HG02588 (cell line): ENCODE measurements around the gene IFI27L2.

ENCODE experiments used
- ATAC-seq: cut with Tn5 transposase; IDR thresholded peaks from one replicate; pipeline ENCODE4 v1.9.1; 2021; ENCODE audit warnings: mild to moderate bottlenecking, moderate library complexity; ENCODE audit not compliant: unreplicated experiment

Gene IFI27L2

DNA sequence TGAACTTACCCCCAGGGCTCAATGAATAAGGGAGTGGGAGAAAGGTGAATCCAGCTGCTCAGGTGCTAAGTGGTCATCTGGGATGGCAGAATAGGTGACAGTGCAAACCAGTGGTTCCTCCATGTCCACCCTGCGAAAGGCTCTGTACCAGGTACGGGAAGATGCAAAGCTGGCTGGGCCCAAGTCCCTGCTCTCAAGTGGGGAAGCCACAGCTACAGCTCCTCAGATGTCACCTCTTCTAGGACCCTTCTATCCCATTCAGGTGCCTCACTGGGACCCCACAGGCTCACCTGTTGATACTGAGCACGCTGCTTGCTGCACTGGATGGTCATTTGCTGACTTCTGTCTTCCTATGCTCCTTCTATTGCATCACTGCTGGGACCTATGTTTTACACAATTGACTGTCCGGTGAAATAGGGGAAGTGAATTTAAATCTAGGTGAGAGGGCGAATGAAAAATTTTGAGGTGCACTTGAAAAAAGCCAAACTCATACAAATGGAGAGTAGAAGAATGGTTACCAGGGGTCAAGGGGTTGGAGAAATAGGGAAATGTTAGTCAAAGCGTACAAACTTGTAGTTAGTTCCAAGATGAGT lies 24.4 kb upstream of the IFI27L2 start:
- ATAC-seq: no peak

- no peak for ATAC-seq
Measured at GRCh38 chr14:94152676-94153075, 23.3 kb upstream of the IFI27L2 start.

- no peak for ATAC-seq
Measured at GRCh38 chr14:94145902-94146527, 16.6 kb upstream of the IFI27L2 start.

DNA sequence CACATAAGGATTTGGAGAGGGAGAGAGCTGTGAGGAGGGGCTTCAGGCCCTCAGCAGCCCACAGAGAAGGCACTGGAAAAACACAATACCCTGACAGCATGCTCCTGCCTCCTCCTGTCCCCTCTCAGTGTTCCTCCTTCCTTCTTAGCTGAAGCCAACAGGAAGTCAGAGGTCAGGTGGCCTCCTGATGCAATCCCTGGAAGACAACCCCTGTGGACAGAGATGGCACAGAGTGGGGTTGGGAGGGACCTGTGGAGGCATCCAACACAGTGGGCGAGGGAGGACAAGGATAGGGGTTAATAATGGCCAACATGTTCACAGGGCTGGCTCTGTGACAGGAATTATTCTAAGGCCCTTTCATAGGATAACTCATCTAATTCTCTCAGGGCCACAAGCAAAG lies 15.4 kb upstream of the IFI27L2 start:
- no peak for ATAC-seq

DNA sequence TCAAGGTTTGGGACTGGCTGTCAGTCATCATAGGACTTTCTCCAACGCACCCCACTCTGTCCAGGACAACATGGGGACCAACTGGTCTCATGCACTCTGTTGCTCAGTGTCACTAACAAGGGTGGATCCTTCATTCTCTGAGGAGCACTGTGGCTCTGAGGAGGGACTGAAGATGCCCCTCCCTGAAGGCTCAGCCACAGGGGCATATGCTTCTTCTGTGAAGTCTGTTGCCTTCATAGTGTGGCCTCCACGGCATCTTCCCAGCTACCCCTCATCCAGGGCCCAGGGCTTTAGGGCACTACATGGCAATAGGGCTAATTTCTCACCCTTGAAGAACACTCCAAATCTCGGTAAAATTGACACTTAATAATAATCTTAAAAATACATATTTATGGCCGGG lies 14.3 kb upstream of the IFI27L2 start:
- no peak for ATAC-seq

- no peak for ATAC-seq
Measured at GRCh38 chr14:94143239-94143638, 13.8 kb upstream of the IFI27L2 start.

DNA sequence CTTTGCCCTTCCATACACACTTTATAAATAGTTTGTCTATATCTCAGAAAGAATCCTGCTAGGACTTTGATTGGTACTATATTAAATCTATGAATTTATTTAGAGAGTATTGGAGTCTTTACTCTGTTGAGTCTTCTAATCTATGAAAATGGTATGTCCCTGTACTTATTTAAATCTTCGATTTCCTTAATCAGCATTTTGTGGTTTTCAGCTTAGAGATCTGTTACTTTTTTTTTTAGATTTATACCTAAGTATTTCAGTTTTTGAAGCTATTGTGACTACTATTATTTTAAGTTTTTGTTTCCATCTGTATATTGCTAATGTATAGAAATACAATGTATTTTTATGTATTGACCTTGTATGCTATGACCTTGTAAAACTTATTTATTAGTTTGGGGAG lies 13.4 kb upstream of the IFI27L2 start:
- no peak for ATAC-seq

GRCh38 chr14:94142247-94142646 lies 12.8 kb upstream of the IFI27L2 start:
- ATAC-seq: no peak

GRCh38 chr14:94139421-94139820 lies 10.0 kb upstream of the IFI27L2 start:
- no peak for ATAC-seq

DNA sequence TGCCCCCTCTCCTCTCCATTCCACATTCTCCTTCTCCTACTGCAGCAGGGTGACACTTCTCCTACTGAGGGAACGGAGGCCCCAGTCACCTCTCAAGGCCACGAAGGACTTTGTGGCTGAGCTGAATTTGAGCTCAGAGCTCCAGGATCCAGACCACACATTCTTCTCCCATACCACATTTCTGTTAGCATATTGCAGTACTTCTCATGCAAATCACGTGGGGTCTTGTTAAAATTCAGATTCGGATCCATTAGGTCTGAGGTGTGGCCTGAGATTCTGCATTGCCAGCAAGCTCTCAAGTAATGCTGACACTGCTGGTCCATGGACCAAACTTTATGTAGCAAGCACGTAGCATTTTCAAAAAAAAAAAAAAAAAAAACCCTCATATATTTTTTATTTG lies 9.6 kb upstream of the IFI27L2 start:
- ATAC-seq: no peak

GRCh38 chr14:94138251-94138650 lies 8.8 kb upstream of the IFI27L2 start:
- ATAC-seq: no peak

DNA sequence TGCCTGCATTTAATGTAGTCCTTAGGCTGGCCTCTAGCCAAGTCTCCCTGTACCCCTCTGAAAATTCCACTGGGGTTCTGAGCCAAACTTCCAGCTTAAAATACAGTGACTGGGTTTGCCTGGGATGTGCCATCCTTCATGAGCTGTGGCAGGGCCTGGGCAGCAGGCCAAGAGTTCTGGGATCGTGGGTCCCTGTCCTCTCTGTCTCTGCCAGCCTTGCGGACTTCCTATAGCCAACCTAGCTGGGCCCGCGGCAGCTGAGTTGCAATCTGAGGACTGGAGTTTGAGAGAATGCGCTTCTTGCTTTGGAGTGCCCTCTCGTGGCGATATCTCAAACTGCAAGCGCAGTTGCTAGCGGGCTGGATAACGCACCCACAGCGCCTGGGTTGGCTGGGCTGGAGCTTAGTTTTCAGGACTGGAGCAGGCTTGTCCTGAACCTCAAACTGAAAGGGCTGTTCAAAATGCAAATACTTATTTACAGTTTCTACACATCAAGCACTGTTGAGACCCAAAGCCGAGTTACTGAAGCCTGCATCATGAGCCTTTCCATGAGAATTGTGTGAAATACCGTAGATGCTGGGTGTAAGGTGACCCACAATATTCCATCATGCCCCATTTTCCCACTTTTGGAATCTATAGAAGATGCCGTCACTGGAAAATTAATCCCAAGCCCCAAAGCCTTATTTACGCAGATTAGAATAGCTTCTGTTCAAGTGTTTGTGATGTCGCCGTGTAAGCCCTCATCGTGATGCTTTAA lies 7.3 kb upstream of the IFI27L2 start:
- ATAC-seq: peak; percentile 70

GRCh38 chr14:94135476-94135875 lies 6.1 kb upstream of the IFI27L2 start:
- no peak for ATAC-seq

DNA sequence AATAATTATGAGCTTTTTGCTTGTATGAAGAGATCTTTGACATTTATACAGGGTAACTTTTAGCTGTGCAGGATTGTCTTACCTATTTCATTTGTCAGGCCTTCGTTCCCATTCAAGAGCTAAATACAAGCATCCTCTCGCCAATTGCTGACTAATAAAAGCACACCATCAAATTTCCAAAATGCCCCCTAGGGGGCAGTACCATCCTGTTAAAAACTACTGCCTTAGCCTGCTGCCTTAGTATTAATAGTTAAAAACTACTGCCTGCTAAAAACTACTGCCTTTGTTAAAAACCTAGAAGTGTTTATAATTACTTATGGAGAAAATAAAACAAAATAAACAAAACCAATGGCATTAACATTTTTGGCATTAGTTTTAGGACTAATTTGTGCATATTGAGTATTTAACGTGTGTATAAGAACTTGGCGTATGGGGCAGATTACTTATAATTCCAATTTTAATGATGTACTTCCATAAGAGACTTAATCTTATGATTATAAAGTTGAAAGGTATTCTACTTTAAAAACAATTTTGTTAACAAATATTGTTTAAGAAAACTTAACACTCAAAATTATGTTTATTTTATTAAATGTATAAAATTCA lies 3.0 kb upstream of the IFI27L2 start:
- no peak for ATAC-seq

GRCh38 chr14:94129758-94130414 lies 482 bp upstream of the IFI27L2 start:
- no peak for ATAC-seq

DNA sequence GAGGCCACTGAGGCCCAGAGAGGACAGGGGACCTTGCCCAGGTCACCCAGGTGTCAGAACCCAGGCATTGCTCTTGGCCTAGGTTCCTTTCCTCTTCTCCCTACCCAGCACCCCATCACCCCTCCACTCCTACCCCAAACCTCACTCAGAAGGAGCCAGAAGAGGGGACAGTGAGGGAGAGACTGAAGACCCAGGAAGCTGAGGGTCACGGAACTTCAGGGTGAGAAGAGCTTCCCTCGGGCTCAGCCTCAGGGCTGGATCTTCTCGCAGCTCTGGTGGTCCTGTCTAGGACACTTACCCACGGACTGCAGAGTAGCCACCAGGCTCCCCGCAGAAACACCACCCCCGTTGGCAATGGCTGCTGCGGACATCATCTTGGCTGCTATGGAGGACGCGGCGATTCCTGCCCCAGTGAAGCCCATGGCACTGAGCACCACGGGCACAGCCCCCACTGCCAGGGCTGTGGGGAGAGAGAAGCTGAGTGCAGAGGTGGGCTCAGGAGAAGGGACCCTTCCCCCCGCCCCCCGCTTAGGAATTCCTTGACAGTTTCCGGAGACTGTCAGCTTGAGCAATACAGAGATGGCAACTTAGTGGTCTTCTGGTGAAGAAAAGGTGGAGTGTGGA lies 1.1 kb downstream of the IFI27L2 start:
- no peak for ATAC-seq

DNA sequence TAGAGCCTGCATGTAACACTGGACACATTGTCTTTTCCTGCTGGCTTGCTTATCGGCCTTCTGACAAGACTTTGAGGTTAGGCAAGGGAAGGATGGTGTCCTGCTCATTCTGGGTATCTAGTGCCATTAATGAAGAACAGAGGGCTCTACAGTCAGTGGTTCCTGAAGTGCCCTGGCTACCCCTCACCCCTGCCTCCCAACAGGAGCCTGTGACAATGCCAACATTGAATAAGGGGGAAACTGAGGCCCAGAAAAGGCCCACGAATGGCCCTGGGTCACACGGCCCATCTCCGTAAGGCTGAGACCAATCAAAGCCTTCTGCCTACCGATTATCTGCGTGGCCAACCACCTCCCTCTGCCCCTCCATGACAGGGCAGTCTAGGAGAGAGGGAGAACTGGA lies 2.1 kb downstream of the IFI27L2 start:
- no peak for ATAC-seq

DNA sequence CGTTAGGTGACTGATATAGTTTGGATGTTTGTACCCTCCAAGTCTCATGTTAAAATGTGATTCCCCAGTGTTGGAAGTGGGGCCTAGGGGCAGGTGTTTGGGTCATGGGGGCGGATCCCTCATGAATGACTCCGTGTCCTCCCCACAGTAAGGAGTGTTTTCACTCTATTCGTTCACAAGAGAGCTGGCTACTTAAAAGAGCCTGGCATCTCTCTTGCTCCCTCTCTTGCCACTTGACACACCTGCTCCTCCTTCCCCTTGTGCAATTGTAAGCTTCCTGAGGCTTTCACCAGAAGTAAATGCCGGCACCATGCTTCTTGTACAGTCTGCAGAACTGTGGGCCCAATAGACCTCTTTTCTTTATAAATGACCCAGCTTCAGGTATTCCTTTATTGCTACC lies 2.6 kb downstream of the IFI27L2 start:
- no peak for ATAC-seq

DNA sequence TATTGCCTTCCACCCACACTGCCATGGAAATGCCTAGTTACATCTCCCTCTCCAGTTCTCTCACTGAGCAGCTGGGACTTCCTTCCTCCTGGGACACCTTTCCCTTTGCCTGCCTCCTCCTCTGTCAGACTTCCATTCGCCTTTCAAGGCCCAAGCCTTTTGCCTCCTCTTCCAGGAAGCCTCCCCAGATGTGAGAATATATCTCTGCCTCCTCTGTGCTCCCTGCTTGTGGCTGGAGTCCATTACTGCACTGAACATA lies 3.1 kb downstream of the IFI27L2 start:
- ATAC-seq: no peak

DNA sequence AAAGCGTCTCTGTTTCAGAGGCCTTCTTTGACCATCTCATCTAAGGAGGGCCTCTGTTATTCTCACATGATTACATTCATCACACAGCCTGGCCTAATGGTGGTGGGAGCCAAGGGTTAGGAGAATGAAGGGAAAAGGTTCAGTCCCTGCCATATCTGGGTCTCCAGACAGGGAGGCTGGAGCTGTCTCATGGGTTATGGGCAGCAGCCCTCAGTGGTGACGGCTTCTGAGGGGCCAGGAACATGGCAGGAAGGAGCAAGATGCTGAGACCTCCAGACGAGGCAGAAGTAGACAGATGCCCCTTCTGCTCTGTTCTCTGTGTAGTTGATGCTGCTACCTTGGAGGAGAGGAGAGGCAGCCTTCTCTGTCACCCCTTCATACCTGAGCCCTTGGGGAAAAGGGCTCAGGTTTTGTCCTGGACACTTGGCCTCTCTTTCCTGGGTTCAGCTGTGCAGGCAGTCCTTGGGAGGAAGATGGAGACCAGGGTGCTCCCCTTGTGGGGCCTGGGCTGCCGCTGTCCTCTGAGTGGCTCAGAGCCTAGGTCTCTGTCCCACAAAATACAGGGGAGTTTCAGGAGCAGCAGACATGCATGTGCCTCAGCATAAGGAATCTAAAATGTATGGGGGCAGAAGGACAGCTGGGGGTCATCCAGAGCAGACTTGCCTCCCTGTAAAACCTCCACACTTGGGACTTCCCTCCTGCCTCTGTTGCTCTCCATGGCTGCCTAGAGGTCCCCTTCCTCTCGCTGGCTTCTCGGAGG lies 3.6 kb downstream of the IFI27L2 start:
- ATAC-seq: no peak
